Pancreas (tissue), 10 donors: ENCODE data around the gene FAAP100. TPM values are rescaled to one million over a fixed set of nuclear protein-coding genes. Genes with fewer than 3 reads are reported as not detected.

Source experiments
- ATAC-seq, 4 donors: fragments of 200-7000 bp; cut with Tn5 transposase; one replicate each; pipeline versions ENCODE4 v1.8.0 to v1.9.1; 2020; ENCODE audit warnings: mild to moderate bottlenecking in 4 of 4, moderate library complexity in 4 of 4
- DNase-seq, 6 donors: peaks; one replicate each; pipeline ENCODE4 v3.0.0-alpha.2; 2020
- FAIRE-seq: peaks from 2 replicates; lab custom pipeline; 2012; peaks lifted over from hg19 to GRCh38; lab: Jason Lieb, UNC
- H3K27ac ChIP-seq, 4 donors: fragments of 200-600 bp; sonication (generic); 1 replicate in 3 of 4; 2 replicates in 1 of 4; pipeline versions ENCODE4 v1.5.0 to v1.8.0; 2020
- H3K27me3 ChIP-seq, 4 donors: fragments of 200-600 bp; one replicate each; pipeline ENCODE4 v1.8.0; 2021
- H3K36me3 ChIP-seq, 3 donors: fragments of 200-600 bp; sonication (generic) in 1 of 3; one replicate each; pipeline versions ENCODE4 v1.5.0 to v1.8.0; 2020 to 2021
- H3K4me1 ChIP-seq, 3 donors: fragments of 200-600 bp; one replicate each; pipeline ENCODE4 v1.8.0; 2021
- H3K4me3 ChIP-seq, 4 donors: fragments of 200-600 bp; sonication (generic) in 2 of 4; one replicate each; pipeline versions ENCODE4 v1.5.0 to v1.8.0; 2020 to 2021
- H3K9me3 ChIP-seq, 4 donors: fragments of 200-600 bp; one replicate each; pipeline ENCODE4 v1.8.0; 2021
- CTCF ChIP-seq, 4 donors: fragments of 200-600 bp; sonication (generic) in 3 of 4; IDR thresholded peaks; one replicate each; pipeline versions ENCODE4 v1.5.0 to v1.8.0; 2021; ENCODE audit warnings: antibody characterized with exemption in 4 of 4
- WGBS, 2 donors: extraction: QIAGEN DNeasy Blood & Tissue Kit; methylation state at CpG; one replicate each; pipeline ENCODE4 v1.1.7; 2013; 5-methylcytosine and 5-hydroxymethylcytosine counted together
- intact Hi-C, 3 donors: fragments of 100-400 bp; cut with DNase I; formaldehyde crosslinking; loops; one replicate each; pipeline versions ENCODE4 v1.11.1 to v1.14.2; 2022
- polyA plus RNA-seq, 2 donors: library from polyadenylated mRNA; stranded (reverse); fragments of 200-250 nt; gene quantifications; one replicate each; pipeline ENCODE4 v1.2.3, GENCODE V29; 2013
- total RNA-seq, 6 donors: library from RNA; stranded (reverse); fragmentation: NEBNext Ultra II Directional in 4 of 6; extraction: Animal tissue kit (Norgen Biotek cat#: 25700) in 4 of 6; gene quantifications; one replicate each; pipeline versions ENCODE4 v1.2.1 to v1.2.4, GENCODE V29; 2021 to 2023
- donor health status: healthy with polysubstance abuse.
- donor health status: DM: no; HTN: no; CAD: no; lungs with moderate emphysema.
- donor health status: DM: no; HTN: no; CAD: no.
- donor health status: control.
- donor health status: control.
- donor health status: Bipolar disorder and iron deficiency.
- donor health status: DM: yes; HTN: yes; CAD: no.
- donor health status: DM: no; HTN: no; CAD: no.
- donor health status: DM: no; HTN: no; CAD: no.
- donor health status: DM: yes; HTN: yes; CAD: no.

FAAP100 gene
- total and polyA plus RNA-seq, 8 donors = 9.4 to 66.0 (median 14.8) TPM

GRCh38 chr17:81573794-81574642, 21.9 kb upstream of the FAAP100 start:
- Histone ChIP-seq H3K4me1 (peaks cover 0 to 13% (median 7%) of the 10 kb centered on the region in 3 donors), H3K36me3 (peaks cover 0 to 23% (median 9%) of the 10 kb centered on the region in 3 donors), H3K4me3 (no peak overlapping the region), H3K27me3 (no peaks in the 10 kb centered on the region), H3K27ac (no peak overlapping the region), H3K9me3 (no peaks in the 10 kb centered on the region)
- DNase-seq (no peak), ATAC-seq (no peak), FAIRE-seq (no peak)
- WGBS, 2 donors = 86 to 89% methylated on average over 17 of the region's 17 CpGs
- intact Hi-C loops = no loop called here
- TF ChIP-seq CTCF (IDR thresholded peaks at IDR 0.05) = no peak

GRCh38 chr17:81572563-81573168, 20.5 kb upstream of the FAAP100 start:
- TF ChIP-seq CTCF (IDR thresholded peaks at IDR 0.05) = no peak
- FAIRE-seq = no peak
- 86 to 87% methylated on average over 12 of the region's 12 CpGs for WGBS, 2 donors
- Histone ChIP-seq H3K36me3 (peaks cover 0 to 23% (median 9%) of the 10 kb centered on the region in 3 donors), H3K27me3 (no peaks in the 10 kb centered on the region), H3K4me3 (no peak overlapping the region), H3K4me1 (peaks cover under 1 to 17% (median 7%) of the 10 kb centered on the region in 3 donors), H3K27ac (no peak overlapping the region), H3K9me3 (no peaks in the 10 kb centered on the region)
- no peak for DNase-seq
- no peak for ATAC-seq
- intact Hi-C loops = no loop called here

GRCh38 chr17:81570964-81571363, 18.8 kb upstream of the FAAP100 start:
- no peak for TF ChIP-seq CTCF (IDR thresholded peaks at IDR 0.05)
- no peaks in the 10 kb centered on the region for H3K27me3 ChIP-seq
- H3K4me1 ChIP-seq = peaks cover 16 to 21% (median 16%) of the 10 kb centered on the region in 3 donors
- ATAC-seq (no peak), FAIRE-seq (no peak), DNase-seq (no peak)
- H3K27ac ChIP-seq = no peak overlapping the region
- intact Hi-C loops = no loop called here
- peaks cover 0 to 23% (median 9%) of the 10 kb centered on the region in 3 donors for H3K36me3 ChIP-seq
- WGBS, 2 donors = 92 to 94% methylated on average over 11 of the region's 11 CpGs
- H3K9me3 ChIP-seq = no peaks in the 10 kb centered on the region
- H3K4me3 ChIP-seq = no peak overlapping the region

- TF ChIP-seq CTCF (IDR thresholded peaks at IDR 0.05) = no peak
- Histone ChIP-seq H3K9me3 (no peaks in the 10 kb centered on the region), H3K4me1 (peaks cover 16 to 26% (median 17%) of the 10 kb centered on the region in 3 donors), H3K4me3 (no peak overlapping the region), H3K27me3 (no peaks in the 10 kb centered on the region), H3K27ac (no peak overlapping the region), H3K36me3 (peaks cover 7 to 28% (median 11%) of the 10 kb centered on the region in 3 donors)
- 95% methylated on average over 18 of the region's 18 CpGs for WGBS, 2 donors
- DNase-seq (peak in 1 of 6 donors; percentile 37), ATAC-seq (no peak), FAIRE-seq (no peak)
- intact Hi-C loops = no loop called here
Measured at GRCh38 chr17:81569986-81570514, 17.9 kb upstream of the FAAP100 start.
